ENCODE results near the gene C17orf114.

The C17orf114 gene

GRCh38 chr17:4823373-4824089 is 21.4 kb upstream of the C17orf114 start:
- no peak for DNase-seq (ENCODE audit: low read depth)

GRCh38 chr17:4822835-4823234 is 20.7 kb upstream of the C17orf114 start:
- no peak for DNase-seq (ENCODE audit: low read depth)

GRCh38 chr17:4818276-4818675 is 16.1 kb upstream of the C17orf114 start:
- DNase-seq (ENCODE audit: low read depth), result no peak

GRCh38 chr17:4816826-4817225 is 14.7 kb upstream of the C17orf114 start:
- no peak for DNase-seq (ENCODE audit: low read depth)

GRCh38 chr17:4815043-4815675 is 13.0 kb upstream of the C17orf114 start:
- DNase-seq (ENCODE audit: low read depth), result no peak

- no peak for DNase-seq (ENCODE audit: low read depth)
Observed at GRCh38 chr17:4812690-4813089, 10.6 kb upstream of the C17orf114 start.

GRCh38 chr17:4811471-4811870 is 9.3 kb upstream of the C17orf114 start:
- no peak for DNase-seq (ENCODE audit: low read depth)

GRCh38 chr17:4810696-4811290 is 8.7 kb upstream of the C17orf114 start:
- DNase-seq (ENCODE audit: low read depth), result no peak

GRCh38 chr17:4808378-4808767 is 6.2 kb upstream of the C17orf114 start:
- DNase-seq (ENCODE audit: low read depth), result no peak

GRCh38 chr17:4807605-4808377 is 5.7 kb upstream of the C17orf114 start:
- DNase-seq (ENCODE audit: low read depth), result no peak

GRCh38 chr17:4806777-4807604 is 4.9 kb upstream of the C17orf114 start, which contains the start of gene PLD2:
TSS of gene PLD2 (plus strand) at chr17:4807152. CDS start at chr17:4807773, 621 bp downstream.
- peak; percentile 73 for DNase-seq (ENCODE audit: low read depth)

- DNase-seq (ENCODE audit: low read depth), result no peak
Observed at GRCh38 chr17:4806456-4806776, 4.3 kb upstream of the C17orf114 start.

- DNase-seq (ENCODE audit: low read depth), result no peak
Observed at GRCh38 chr17:4800462-4801196, 1.5 kb downstream of the C17orf114 start.

GRCh38 chr17:4796552-4796920 is 5.6 kb downstream of the C17orf114 start:
- DNase-seq (ENCODE audit: low read depth), result no peak

GRCh38 chr17:4795168-4795567 is 7.0 kb downstream of the C17orf114 start:
- no peak for DNase-seq (ENCODE audit: low read depth)

- no peak for DNase-seq (ENCODE audit: low read depth)
Observed at GRCh38 chr17:4790705-4791088, 11.4 kb downstream of the C17orf114 start.

- peak; percentile 48 for DNase-seq (ENCODE audit: low read depth)
Observed at GRCh38 chr17:4789951-4790704, 12.0 kb downstream of the C17orf114 start.

- DNase-seq (ENCODE audit: low read depth), result no peak
Observed at GRCh38 chr17:4789701-4789950, 12.5 kb downstream of the C17orf114 start.

- no peak for DNase-seq (ENCODE audit: low read depth)
Observed at GRCh38 chr17:4788807-4789700, 13.1 kb downstream of the C17orf114 start, which contains the start of gene GLTPD2. TSS of gene GLTPD2 (plus strand) at chr17:4788964. CDS start at chr17:4789012, 48 bp downstream.

All from stimulated activated CD8-positive, alpha-beta memory T cell treated with anti-CD3 and anti-CD28 coated beads, Interleukin-7, amount 100 ng/mL, for 24 hours (primary cell).